Activated CD8-positive, alpha-beta memory T cell treated with anti-CD3 and anti-CD28 coated beads, Interleukin-2, amount 10 ng/mL, durations not matched to agents 7 days and 5 days (primary cell): Measurements from ENCODE around the gene HOGA1. TPM values are rescaled to one million over a fixed set of nuclear protein-coding genes. Genes with fewer than 3 reads are reported as not detected.
A peak's percentile ranks its signal among the peaks of the same experiment; 100 is the strongest.

Source experiments
- ATAC-seq: fragments of 150-1000 bp; cut with Tn5 transposase; one replicate; pipeline ENCODE4 v1.10.0; 2021; ENCODE audit warnings: moderate library complexity
- CTCF ChIA-PET: fragments of 350-600 bp; sonication (Branson Sonifier 250); formaldehyde crosslinking; loops from one replicate; lab custom pipeline; 2021; ENCODE audit warnings: antibody characterized with exemption; lab: Charles Lee
- DNase-seq: peaks from one replicate; pipeline ENCODE4 v3.0.0-alpha.2; 2020
- H3K27ac Mint-ChIP-seq: one replicate; pipeline ENCODE4 v1.8.0; 2021; ENCODE audit warnings: mild to moderate bottlenecking, mixed read lengths
- H3K27me3 Mint-ChIP-seq: one replicate; pipeline ENCODE4 v1.8.0; 2021; ENCODE audit warnings: mixed read lengths
- H3K36me3 Mint-ChIP-seq: one replicate; pipeline ENCODE4 v1.8.0; 2021; ENCODE audit warnings: mild to moderate bottlenecking, mixed read lengths
- H3K4me1 Mint-ChIP-seq: one replicate; pipeline ENCODE4 v1.8.0; 2021; ENCODE audit warnings: mixed read lengths
- H3K4me3 Mint-ChIP-seq: one replicate; pipeline ENCODE4 v1.8.0; 2021; ENCODE audit warnings: mild to moderate bottlenecking, moderate library complexity, mixed read lengths
- H3K9me3 Mint-ChIP-seq: one replicate; pipeline ENCODE4 v1.8.0; 2022; ENCODE audit warnings: low read depth, mixed read lengths
- total RNA-seq, 2 experiments: library from RNA; stranded (reverse); gene quantifications; one replicate each; pipeline ENCODE4 v1.2.3, GENCODE V29; 2021

Gene HOGA1
- total RNA-seq, 2 experiments from 2014 or later = not detected

GRCh38 chr10:97590748-97591495, 6.7 kb downstream of the HOGA1 start:
- CTCF ChIA-PET = interaction anchor here (0.5 to 2.2 kb wide), 8 partner anchors 15 to 267 kb away, joined by 3 to 10 read pairs (median 4); partner anchors contain the start of genes ANKRD2 and AVPI1
- ATAC-seq (peak; percentile 27), DNase-seq (no peak)
- H3K36me3 Mint-ChIP-seq = no peaks in the 10 kb centered on the region
- no peaks in the 10 kb centered on the region for H3K9me3 Mint-ChIP-seq
- H3K4me1 Mint-ChIP-seq = peaks cover 23% of the 10 kb centered on the region
- peak overlapping the region; percentile 47 for H3K4me3 Mint-ChIP-seq
- peaks cover 3% of the 10 kb centered on the region for H3K27me3 Mint-ChIP-seq
- peak overlapping the region; percentile 72 for H3K27ac Mint-ChIP-seq

- Mint-ChIP-seq H3K27ac (no peak overlapping the region), H3K27me3 (no peaks in the 10 kb centered on the region), H3K4me3 (no peak overlapping the region), H3K36me3 (no peaks in the 10 kb centered on the region), H3K4me1 (peaks cover 23% of the 10 kb centered on the region), H3K9me3 (no peaks in the 10 kb centered on the region)
- no peak for DNase-seq
- ATAC-seq = no peak
- CTCF ChIA-PET = interaction anchor here (1.2 kb wide), 1 partner anchor 21 kb away, joined by 4 read pairs; the partner anchor contains the start of gene ANKRD2
Observed at GRCh38 chr10:97593421-97593820, 9.2 kb downstream of the HOGA1 start.

- no peaks in the 10 kb centered on the region for H3K27me3 Mint-ChIP-seq
- no peak overlapping the region for H3K4me3 Mint-ChIP-seq
- no peak for ATAC-seq
- no peak overlapping the region for H3K27ac Mint-ChIP-seq
- no peaks in the 10 kb centered on the region for H3K9me3 Mint-ChIP-seq
- peaks cover 1% of the 10 kb centered on the region for H3K4me1 Mint-ChIP-seq
- H3K36me3 Mint-ChIP-seq = no peaks in the 10 kb centered on the region
- CTCF ChIA-PET = interaction anchor here (0.6 to 3.6 kb wide), 6 partner anchors 9 to 121 kb away, joined by 3 to 10 read pairs (median 4); partner anchors contain the start of gene ANKRD2
- no peak for DNase-seq
Observed at GRCh38 chr10:97596101-97597082, 12.2 kb downstream of the HOGA1 start.

GRCh38 chr10:97597778-97598177, 13.6 kb downstream of the HOGA1 start:
- CTCF ChIA-PET = interaction anchor here (1.3 to 3.6 kb wide), 3 partner anchors 12 to 26 kb away, joined by 3 to 10 read pairs (median 5); partner anchors contain the start of gene ANKRD2
- H3K27ac Mint-ChIP-seq = no peak overlapping the region

GRCh38 chr10:97598407-97599271, 14.4 kb downstream of the HOGA1 start:
- Mint-ChIP-seq H3K36me3 (no peaks in the 10 kb centered on the region), H3K27ac (no peak overlapping the region), H3K9me3 (no peaks in the 10 kb centered on the region), H3K4me1 (no peaks in the 10 kb centered on the region), H3K27me3 (no peaks in the 10 kb centered on the region), H3K4me3 (no peak overlapping the region)
- CTCF ChIA-PET = interaction anchor here (1.3 to 3.6 kb wide), 4 partner anchors 11 to 27 kb away, joined by 3 to 10 read pairs (median 4); partner anchors contain the start of gene ANKRD2
- no peak for ATAC-seq
- no peak for DNase-seq

More at GRCh38 chr10:97597778-97598177, 13.6 kb downstream of the HOGA1 start:
- Mint-ChIP-seq H3K9me3 (no peaks in the 10 kb centered on the region), H3K4me3 (no peak overlapping the region), H3K27me3 (no peaks in the 10 kb centered on the region), H3K4me1 (no peaks in the 10 kb centered on the region), H3K36me3 (no peaks in the 10 kb centered on the region)
- no peak for DNase-seq
- ATAC-seq = no peak

GRCh38 chr10:97599272-97599619, 15.1 kb downstream of the HOGA1 start:
- H3K4me3 Mint-ChIP-seq = no peak overlapping the region
- no peak for DNase-seq
- H3K9me3 Mint-ChIP-seq = no peaks in the 10 kb centered on the region
- CTCF ChIA-PET = interaction anchor here (1.4 kb wide), 1 partner anchor 27 kb away, joined by 3 read pairs; the partner anchor contains the start of gene ANKRD2
- H3K36me3 Mint-ChIP-seq = no peaks in the 10 kb centered on the region
- ATAC-seq = no peak
- no peak overlapping the region for H3K27ac Mint-ChIP-seq
- H3K27me3 Mint-ChIP-seq = no peaks in the 10 kb centered on the region
- H3K4me1 Mint-ChIP-seq = no peaks in the 10 kb centered on the region

- Mint-ChIP-seq H3K4me3 (no peak overlapping the region), H3K27me3 (no peaks in the 10 kb centered on the region), H3K9me3 (no peaks in the 10 kb centered on the region), H3K36me3 (no peaks in the 10 kb centered on the region), H3K27ac (no peak overlapping the region), H3K4me1 (no peaks in the 10 kb centered on the region)
- DNase-seq = no peak
- no peak for ATAC-seq
- CTCF ChIA-PET = interaction anchor here (1.2 to 1.4 kb wide), 2 partner anchors 11 to 28 kb away, joined by 3 to 4 read pairs; partner anchors contain the start of gene ANKRD2
Observed at GRCh38 chr10:97600616-97601015, 16.4 kb downstream of the HOGA1 start.

- H3K9me3 Mint-ChIP-seq = no peaks in the 10 kb centered on the region
- ATAC-seq (no peak), DNase-seq (no peak)
- no peak overlapping the region for H3K27ac Mint-ChIP-seq
- H3K4me3 Mint-ChIP-seq = no peak overlapping the region
- no peaks in the 10 kb centered on the region for H3K4me1 Mint-ChIP-seq
- no peaks in the 10 kb centered on the region for H3K36me3 Mint-ChIP-seq
- CTCF ChIA-PET = interaction anchor here (1.2 kb wide), 1 partner anchor 10 kb away, joined by 4 read pairs; no protein-coding TSS in a partner anchor
- peaks cover 3% of the 10 kb centered on the region for H3K27me3 Mint-ChIP-seq
Observed at GRCh38 chr10:97601268-97602215, 17.4 kb downstream of the HOGA1 start.

GRCh38 chr10:97607095-97607636, 23.0 kb downstream of the HOGA1 start:
- no peaks in the 10 kb centered on the region for H3K4me1 Mint-ChIP-seq
- no peak overlapping the region for H3K27ac Mint-ChIP-seq
- no peak overlapping the region for H3K4me3 Mint-ChIP-seq
- H3K9me3 Mint-ChIP-seq = no peaks in the 10 kb centered on the region
- CTCF ChIA-PET = interaction anchor here (1.7 kb wide), 1 partner anchor 54 kb away, joined by 5 read pairs; no protein-coding TSS in a partner anchor
- no peaks in the 10 kb centered on the region for H3K36me3 Mint-ChIP-seq
- DNase-seq (no peak), ATAC-seq (no peak)
- H3K27me3 Mint-ChIP-seq = peaks cover 5% of the 10 kb centered on the region

- Mint-ChIP-seq H3K27ac (no peak overlapping the region), H3K36me3 (no peaks in the 10 kb centered on the region), H3K9me3 (no peaks in the 10 kb centered on the region), H3K4me3 (no peak overlapping the region), H3K4me1 (no peaks in the 10 kb centered on the region), H3K27me3 (peaks cover 5% of the 10 kb centered on the region)
- CTCF ChIA-PET = interaction anchor here (1.0 to 1.9 kb wide), 6 partner anchors 8 to 55 kb away, joined by 3 to 8 read pairs (median 4); partner anchors contain the start of gene ANKRD2
- DNase-seq (no peak), ATAC-seq (no peak)
Observed at GRCh38 chr10:97608991-97609561, 24.9 kb downstream of the HOGA1 start.

- Mint-ChIP-seq H3K4me3 (no peak overlapping the region), H3K9me3 (no peaks in the 10 kb centered on the region), H3K36me3 (no peaks in the 10 kb centered on the region), H3K27me3 (peaks cover 3% of the 10 kb centered on the region), H3K27ac (no peak overlapping the region), H3K4me1 (no peaks in the 10 kb centered on the region)
- DNase-seq (no peak), ATAC-seq (no peak)
- CTCF ChIA-PET = interaction anchor here (0.8 to 4.5 kb wide), 7 partner anchors 11 to 90 kb away, joined by 3 to 55 read pairs (median 4); partner anchors contain the start of genes ANKRD2 and HOGA1
Observed at GRCh38 chr10:97611473-97611872, 27.3 kb downstream of the HOGA1 start.
